Fibroblast of lung (primary cell): ENCODE data around the gene MRFAP1L1. TPM values are rescaled to one million over a fixed set of nuclear protein-coding genes. Genes with fewer than 3 reads are reported as not detected.

Experiments
- DNase-seq, 2 donors: peaks; one replicate each; pipeline versions ENCODE4 v3.0.0 to v3.0.0-alpha.2; 2010; ENCODE audit warnings: low read depth in 2 of 2
- H2AFZ ChIP-seq: 2 replicates; pipeline ENCODE4 v1.5.1; 2012; ENCODE audit warnings: low read length, control low read depth, inconsistent platforms
- H3K27ac ChIP-seq: 2 replicates; pipeline ENCODE4 v1.5.1; 2011; ENCODE audit warnings: low read length, control low read depth; ENCODE audit not compliant: insufficient read depth
- H3K27me3 ChIP-seq: 2 replicates; pipeline ENCODE4 v1.5.1; 2011; ENCODE audit warnings: mild to moderate bottlenecking, low read length; ENCODE audit not compliant: control insufficient read depth, insufficient read depth
- H3K36me3 ChIP-seq: 2 replicates; pipeline ENCODE4 v1.5.1; 2011; ENCODE audit warnings: low read length; ENCODE audit not compliant: control insufficient read depth, insufficient read depth
- H3K4me1 ChIP-seq: 2 replicates; pipeline ENCODE4 v1.5.1; 2011; ENCODE audit warnings: low read length; ENCODE audit not compliant: control insufficient read depth, insufficient read depth; ENCODE audit errors: extremely low read depth
- H3K4me2 ChIP-seq: 2 replicates; pipeline ENCODE4 v1.5.1; 2011; ENCODE audit warnings: low read length, control low read depth; ENCODE audit not compliant: insufficient read depth; ENCODE audit errors: extremely low read depth
- H3K4me3 ChIP-seq, 4 experiments: fragments of 200-600 bp in 1 of 4; sonication (generic) in 1 of 4; replicated peaks in 1 of 4; 2 replicates each; pipeline ENCODE4 v1.5.1; 2011 to 2016; ENCODE audit warnings: low read length in 4 of 4, low read depth in 3 of 4, mild to moderate bottlenecking in 3 of 4, control low read depth in 2 of 4, inconsistent platforms in 1 of 4, mixed read lengths in 1 of 4; ENCODE audit not compliant: insufficient read depth in 1 of 4; ENCODE audit errors: control extremely low read depth in 1 of 4
- H3K79me2 ChIP-seq: 2 replicates; pipeline ENCODE4 v1.5.1; 2012; ENCODE audit warnings: mild to moderate bottlenecking, low read length, inconsistent platforms; ENCODE audit not compliant: control insufficient read depth, insufficient read depth
- H3K9ac ChIP-seq: 2 replicates; pipeline ENCODE4 v1.5.1; 2011; ENCODE audit warnings: mild to moderate bottlenecking, low read length, control low read depth; ENCODE audit not compliant: insufficient read depth
- H3K9me3 ChIP-seq: 2 replicates; pipeline ENCODE4 v1.5.1; 2012; ENCODE audit warnings: low read depth, low read length; ENCODE audit not compliant: control insufficient read depth, insufficient read depth
- H4K20me1 ChIP-seq: 2 replicates; pipeline ENCODE4 v1.5.1; 2011; ENCODE audit warnings: low read length; ENCODE audit not compliant: control insufficient read depth, insufficient read depth; ENCODE audit errors: extremely low read depth
- CTCF ChIP-seq, 2 donors: IDR thresholded peaks in 1 of 2; conservative IDR thresholded peaks in 1 of 2; 1 replicate in 1 of 2; 2 replicates in 1 of 2; pipeline ENCODE4 v1.5.1; 2011 to 2012; ENCODE audit warnings: low read length in 2 of 2, control low read depth in 1 of 2, inconsistent platforms in 1 of 2, low read depth in 1 of 2, mild to moderate bottlenecking in 1 of 2
- EZH2 ChIP-seq: IDR thresholded peaks from 2 replicates; pipeline ENCODE4 v1.5.1; 2012; ENCODE audit warnings: low read length, control low read depth, mild to moderate bottlenecking; ENCODE audit errors: missing control alignments
- polyA plus RNA-seq, 2 donors: library from polyadenylated mRNA; depleted of rRNA in 1 of 2; stranded (reverse) in 1 of 2; unstranded in 1 of 2; fragments of >200 nt; gene quantifications; 2 replicates each; pipeline ENCODE4 v1.2.1, GENCODE V29; 2011 to 2012; ENCODE audit warnings: missing spikeins in 1 of 2
- total RNA-seq: library from RNA; depleted of rRNA; stranded (reverse); fragments of >200 nt; gene quantifications from 2 replicates; pipeline ENCODE4 v1.2.1, GENCODE V29; 2014

The MRFAP1L1 gene
- total and polyA plus RNA-seq, 2 donors (not counting 1 experiment from before 2014, with no cell fraction given) = 41.6 to 77.4 TPM

GRCh38 chr4:6665320-6665654 is 44.4 kb downstream of the MRFAP1L1 start:
- Histone ChIP-seq H2AFZ (no peak overlapping the region), H3K4me3 (no peak overlapping the region), H3K36me3 (no peaks in the 10 kb centered on the region), H3K9ac (no peak overlapping the region), H3K27me3 (peaks cover 17% of the 10 kb centered on the region), H3K4me2 (no peak overlapping the region), H3K27ac (no peak overlapping the region), H4K20me1 (no peaks in the 10 kb centered on the region), H3K79me2 (no peaks in the 10 kb centered on the region), H3K9me3 (no peaks in the 10 kb centered on the region), H3K4me1 (no peaks in the 10 kb centered on the region)
- TF ChIP-seq EZH2 (no peak), CTCF (conservative IDR thresholded peaks at IDR 0.05 in 1 of 2, IDR thresholded peaks at IDR 0.05 in 1 of 2; ENCODE audit: low read depth in 1 of 2, low read length in 2 of 2) (no peak)
- no peak for DNase-seq

- Histone ChIP-seq H4K20me1 (no peaks in the 10 kb centered on the region), H3K9ac (peak overlapping the region; percentile 7), H3K27me3 (peaks cover 17% of the 10 kb centered on the region), H2AFZ (no peak overlapping the region), H3K9me3 (no peaks in the 10 kb centered on the region), H3K27ac (no peak overlapping the region), H3K36me3 (no peaks in the 10 kb centered on the region), H3K4me1 (no peaks in the 10 kb centered on the region), H3K4me2 (peak overlapping the region; percentile 68), H3K79me2 (no peaks in the 10 kb centered on the region), H3K4me3 (peak overlapping the region in 1 of 4 experiments; percentile 27)
- DNase-seq = no peak
- TF ChIP-seq EZH2 = peak; percentile 32
- TF ChIP-seq CTCF (conservative IDR thresholded peaks at IDR 0.05 in 1 of 2, IDR thresholded peaks at IDR 0.05 in 1 of 2; ENCODE audit: low read depth in 1 of 2, low read length in 2 of 2) = no peak
Measured at GRCh38 chr4:6663596-6664393, 45.9 kb downstream of the MRFAP1L1 start.

GRCh38 chr4:6662591-6662990 is 47.1 kb downstream of the MRFAP1L1 start:
- Histone ChIP-seq H3K27ac (no peak overlapping the region), H3K4me1 (no peaks in the 10 kb centered on the region), H2AFZ (no peak overlapping the region), H4K20me1 (no peaks in the 10 kb centered on the region), H3K9ac (no peak overlapping the region), H3K9me3 (no peaks in the 10 kb centered on the region), H3K36me3 (no peaks in the 10 kb centered on the region), H3K27me3 (peaks cover 17% of the 10 kb centered on the region), H3K4me2 (no peak overlapping the region), H3K4me3 (no peak overlapping the region), H3K79me2 (no peaks in the 10 kb centered on the region)
- TF ChIP-seq CTCF (conservative IDR thresholded peaks at IDR 0.05 in 1 of 2, IDR thresholded peaks at IDR 0.05 in 1 of 2; ENCODE audit: low read depth in 1 of 2, low read length in 2 of 2) (no peak), EZH2 (no peak)
- DNase-seq = peak in 1 of 2 donors; percentile 19
